Stimulated activated CD8-positive, alpha-beta memory T cell treated with anti-CD3 and anti-CD28 coated beads, Interleukin-15, amount 100 ng/mL, for 24 hours (primary cell): Measurements from ENCODE around the gene SGMS1.
"Not testable (repeated sequence)": the region's sequence is repeated elsewhere in the genome, so short reads cannot be mapped to it uniquely, and the experiment has no call there.

Source experiments
- DNase-seq: peaks from one replicate; pipeline ENCODE4 v3.0.0-alpha.2; 2020; ENCODE audit warnings: low read depth

The SGMS1 gene

DNA sequence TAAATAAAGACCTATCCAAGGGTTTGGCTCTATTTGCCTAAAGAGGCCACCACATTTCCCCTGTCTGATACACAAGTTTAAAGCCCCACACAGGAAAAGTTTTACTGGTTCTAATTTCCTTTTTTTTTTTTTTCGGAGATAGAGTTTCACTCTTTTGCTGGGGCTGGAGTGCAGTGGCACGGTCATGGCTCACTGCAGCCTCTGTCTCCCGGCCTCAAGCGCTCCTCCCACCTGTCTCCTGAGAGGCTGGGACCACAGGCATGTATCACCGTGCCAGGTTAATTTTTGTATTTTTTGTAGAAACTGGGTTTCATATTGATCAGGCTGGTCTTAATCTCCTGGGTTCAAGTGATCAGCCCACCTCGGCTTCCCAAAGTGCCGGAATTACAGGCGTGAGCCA is 319.1 kb downstream of the SGMS1 start:
- no peak for DNase-seq

DNA sequence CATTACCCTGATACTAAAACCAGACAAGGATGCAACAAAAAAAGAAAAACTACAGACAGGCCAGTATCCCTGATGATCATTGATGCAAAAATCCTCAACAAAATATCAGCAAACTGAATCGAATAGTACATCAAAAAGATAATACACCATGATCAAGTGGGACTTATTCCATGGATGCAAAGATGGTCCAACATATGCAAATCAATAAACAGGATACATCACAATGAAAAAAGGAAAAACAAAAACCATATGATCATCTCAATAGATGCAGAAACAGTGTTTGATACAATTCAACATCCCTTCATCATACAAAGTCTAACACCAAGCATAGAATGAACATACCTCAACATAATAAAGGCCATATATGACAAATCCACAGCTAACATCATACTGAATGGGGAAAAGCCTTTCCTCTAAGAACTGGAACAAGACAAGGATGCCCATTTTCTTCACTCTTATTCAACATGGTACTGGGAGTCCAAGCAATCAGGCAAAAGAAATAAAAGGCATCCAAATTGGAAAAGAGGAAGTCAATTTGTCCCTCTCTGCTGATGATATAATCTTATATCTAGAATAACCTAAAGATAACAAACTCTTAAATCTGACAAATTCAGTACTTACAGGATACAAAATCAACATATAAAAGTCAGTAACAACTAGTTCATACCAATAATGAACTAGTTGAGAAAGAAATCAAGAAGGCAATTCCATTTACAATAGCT is 323.6 kb downstream of the SGMS1 start:
- no peak for DNase-seq

DNA sequence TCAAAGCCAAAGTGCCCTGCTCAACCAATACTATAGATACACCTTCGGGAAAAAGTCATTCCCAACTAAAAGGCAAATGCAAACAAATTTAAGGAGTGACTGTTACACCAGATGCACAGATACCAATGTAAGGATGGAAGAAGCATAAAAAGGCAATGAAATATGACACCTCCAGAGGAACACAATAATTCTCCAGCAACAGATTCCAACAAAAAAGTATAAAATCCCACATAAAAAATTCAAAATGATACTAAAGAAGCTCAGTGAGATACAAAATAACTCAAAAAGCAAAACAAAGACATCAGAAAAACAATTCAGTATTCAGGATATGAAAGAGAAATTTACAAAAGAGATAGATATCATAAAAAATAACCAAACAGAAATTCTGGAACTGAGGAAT is 328.4 kb downstream of the SGMS1 start:
- no peak for DNase-seq

DNA sequence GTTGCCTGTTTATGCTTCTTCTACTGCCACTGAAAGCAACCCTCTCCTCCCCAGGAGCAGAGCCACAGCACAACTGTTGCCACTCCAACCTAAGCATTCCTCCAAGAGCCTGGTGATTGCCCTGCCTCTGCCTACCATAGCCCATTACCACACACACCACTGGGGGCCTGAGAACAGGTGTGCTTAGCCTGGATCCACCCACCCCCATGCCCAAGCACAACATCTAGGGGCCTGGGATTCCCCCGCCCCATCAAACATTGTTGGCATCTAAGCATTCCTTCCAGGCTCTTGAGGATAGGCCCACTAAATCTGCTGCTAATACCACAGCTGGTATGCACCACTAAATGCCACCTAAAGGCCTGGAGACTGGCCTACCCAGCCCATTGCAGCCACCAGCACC is 329.2 kb downstream of the SGMS1 start:
- DNase-seq, result no peak

DNA sequence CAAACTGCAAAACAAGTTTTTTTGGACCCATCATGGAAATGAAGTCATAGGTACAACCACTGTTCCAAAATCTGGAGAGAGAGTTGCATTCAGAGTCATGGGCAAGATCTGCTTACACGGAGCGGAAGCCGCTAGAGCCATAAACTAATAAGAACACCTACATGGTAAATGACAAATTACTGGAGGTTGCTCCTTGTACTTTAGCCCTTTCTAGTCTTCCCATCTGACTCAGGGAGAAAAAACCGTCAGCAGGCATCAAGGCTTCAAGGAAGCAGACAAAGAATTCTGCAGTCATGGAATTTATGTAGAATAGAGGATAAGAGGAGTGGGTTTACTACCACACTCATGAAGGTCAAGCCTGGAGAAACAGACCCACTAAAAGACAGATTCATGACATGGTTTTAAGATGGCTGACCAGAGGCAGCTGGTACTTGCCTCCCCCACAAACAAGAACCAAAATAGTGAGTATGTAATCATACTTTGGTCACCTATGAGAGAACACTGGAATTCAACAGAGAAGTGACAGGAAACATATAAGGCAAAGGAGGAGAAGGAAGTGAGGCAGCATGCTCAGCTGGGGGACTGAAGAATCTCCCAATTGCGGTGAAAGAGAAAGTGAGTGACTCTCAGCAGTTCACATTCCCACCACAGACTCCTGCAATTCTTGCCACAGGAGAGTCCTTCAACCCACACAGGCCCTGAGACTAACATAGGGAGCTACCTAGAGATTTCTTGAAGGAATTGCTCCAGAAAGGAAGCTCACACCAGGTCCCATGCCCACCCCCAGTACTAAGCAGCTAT is 330.0 kb downstream of the SGMS1 start:
- no peak for DNase-seq

DNA sequence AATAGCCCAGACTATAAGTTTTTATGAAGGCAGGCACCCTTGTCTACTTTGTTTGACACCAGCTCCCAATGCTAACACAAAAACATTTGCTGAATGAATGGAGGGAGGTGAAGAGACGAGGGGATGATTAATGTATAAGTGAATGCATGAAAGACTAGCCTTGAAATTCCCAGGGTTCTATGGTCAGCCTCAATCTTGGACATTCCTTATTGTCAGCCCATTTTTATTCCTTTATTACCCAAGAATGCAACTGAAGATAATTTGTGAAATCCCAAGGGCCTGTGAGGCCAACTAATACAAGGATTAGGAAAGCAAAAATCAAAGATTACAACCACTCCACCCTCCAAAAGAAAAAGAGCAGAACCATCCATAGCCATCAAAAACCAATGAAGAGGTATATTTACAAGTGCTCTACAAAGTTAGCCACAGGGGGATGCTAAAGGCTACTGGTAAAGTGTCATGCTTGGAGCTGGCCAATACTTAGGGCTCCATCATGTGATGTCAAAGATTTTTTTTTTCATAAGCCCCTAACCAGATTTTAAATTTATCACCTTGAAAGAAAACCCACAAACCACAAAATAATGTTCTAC is 332.4 kb downstream of the SGMS1 start:
- no peak for DNase-seq

DNA sequence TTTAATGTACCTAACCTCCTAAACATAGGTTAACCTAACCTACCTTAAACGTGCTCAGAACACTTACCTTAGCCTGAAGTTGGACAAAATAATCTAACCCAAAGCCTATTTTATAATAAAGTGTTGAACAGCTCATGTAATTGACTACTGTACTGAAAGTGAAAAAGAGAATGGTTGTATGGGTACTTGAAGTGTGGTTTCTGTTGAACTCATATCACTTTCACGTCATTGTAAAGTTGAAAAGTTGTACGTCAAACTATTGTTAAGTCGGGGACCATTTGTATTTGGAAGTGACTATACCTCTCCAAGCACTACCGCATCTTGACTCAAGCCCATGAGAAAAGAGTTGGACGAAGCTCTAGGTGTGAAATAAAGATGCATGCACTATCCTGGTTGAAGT is 334.6 kb downstream of the SGMS1 start:
- no peak for DNase-seq

DNA sequence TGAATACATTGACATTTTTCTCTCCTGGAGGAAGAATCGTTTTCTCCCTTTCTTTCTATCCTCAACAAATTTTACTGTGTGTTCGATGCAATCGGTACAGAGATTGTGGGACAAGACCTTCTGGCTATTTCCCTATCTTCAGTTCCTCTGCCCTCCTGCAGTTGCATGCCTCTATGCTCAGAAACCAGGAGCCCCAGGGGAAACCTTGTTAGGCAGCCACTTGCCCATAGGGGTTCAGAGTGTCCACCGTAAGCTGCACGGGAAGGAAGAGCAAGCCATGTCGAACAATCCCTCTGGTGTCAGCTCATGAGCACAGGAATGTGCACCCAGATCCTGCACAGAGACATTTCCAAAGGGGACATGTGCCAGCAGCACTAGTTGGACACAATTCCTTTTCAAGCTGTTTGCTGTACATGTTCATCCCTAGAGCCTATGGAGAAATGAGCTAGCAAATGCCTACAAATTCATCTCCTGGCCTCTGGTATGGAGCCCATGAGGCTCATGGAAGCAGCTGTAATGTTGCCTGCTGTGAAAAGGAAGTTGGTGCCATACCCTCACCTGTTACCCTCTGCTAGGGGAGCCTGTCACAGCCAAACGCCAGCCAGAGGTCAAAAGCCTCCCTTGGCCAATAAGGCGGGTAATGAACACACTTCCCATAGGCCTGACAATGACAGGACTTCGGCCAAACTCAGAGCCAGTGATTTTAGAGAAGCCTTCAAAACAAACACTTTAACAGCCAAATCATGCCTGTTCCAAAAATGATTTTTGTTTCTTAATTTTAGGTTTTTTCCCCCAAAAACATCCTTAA is 336.6 kb downstream of the SGMS1 start:
- DNase-seq, result no peak

DNA sequence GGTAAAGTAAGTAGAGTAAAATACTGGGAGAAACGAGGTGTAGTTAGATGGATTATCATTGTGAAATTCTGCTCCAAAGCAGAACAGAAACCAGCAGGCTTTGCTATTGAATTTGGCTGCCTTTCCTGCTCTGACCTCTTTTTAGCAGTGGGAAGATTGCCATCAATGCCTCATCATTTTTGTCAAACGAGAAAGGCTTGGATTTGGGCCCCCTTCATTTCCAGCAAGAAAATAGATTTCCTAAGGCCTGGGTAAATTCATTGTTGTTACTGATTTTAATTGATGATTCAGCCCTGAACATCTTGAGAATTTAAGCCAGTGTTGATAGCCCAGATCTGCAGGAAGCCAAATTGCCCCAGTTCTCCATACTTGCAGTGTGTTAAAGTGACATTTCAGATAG is 337.2 kb downstream of the SGMS1 start:
- DNase-seq, result no peak

DNA sequence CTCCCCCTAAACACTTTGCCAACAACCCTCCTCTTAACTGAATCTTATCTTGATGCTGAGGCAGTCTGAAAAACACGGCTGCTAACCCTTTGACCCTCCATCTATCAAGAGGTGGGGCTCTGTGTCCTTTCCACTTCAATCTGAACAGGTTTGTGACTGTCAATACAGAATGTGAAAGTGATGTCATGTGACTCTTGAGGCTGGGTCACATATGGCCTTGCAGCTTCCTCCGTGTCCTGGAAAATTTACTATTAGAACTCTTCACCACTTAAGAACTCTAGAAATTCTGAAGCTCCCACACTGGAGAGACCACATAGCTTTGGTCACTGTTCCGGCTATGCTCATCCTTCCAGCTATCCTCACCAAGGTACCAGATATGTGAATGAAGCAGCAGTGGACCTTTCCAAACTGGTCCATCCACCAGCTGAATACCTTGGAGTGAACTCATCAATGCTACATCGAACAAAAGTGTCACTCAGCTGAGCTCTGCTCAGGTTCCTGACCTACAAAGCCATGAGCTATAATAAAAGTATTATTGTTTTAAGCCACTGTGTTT is 341.7 kb downstream of the SGMS1 start:
- DNase-seq, result no peak

DNA sequence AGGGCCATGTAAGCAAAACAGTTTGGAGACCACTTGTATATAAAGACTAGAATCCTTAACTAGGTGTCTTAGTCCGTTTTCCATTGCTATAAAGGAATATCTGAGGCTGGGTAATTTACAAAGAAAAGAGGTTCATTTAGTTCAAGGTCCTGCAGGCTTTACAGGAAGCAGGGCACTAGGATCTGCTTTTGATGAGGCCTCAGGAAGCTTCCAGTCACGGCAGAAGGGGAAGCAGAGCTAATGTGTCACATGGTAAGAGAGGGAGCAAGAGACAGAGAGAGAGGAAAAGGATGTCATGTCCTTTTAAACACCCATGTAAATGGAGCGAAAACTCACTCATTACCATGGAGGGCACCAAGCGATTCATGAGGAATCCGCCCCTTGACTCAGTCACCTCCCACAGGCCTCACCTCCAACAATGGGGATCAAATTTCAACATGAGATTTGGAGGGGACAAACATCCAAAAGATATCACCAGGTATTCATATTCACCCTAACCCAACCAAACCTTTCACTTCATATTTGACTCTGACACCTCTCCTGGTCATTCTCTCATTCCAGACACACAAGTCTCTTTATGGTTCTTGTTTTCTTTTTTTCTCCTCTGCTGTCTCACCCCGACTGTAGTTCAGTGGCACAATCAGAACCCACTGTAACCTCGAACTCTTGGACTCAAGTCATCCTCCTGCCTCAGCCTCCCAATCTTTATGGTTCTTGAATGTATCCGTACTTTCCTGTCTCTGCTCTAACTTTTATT is 342.4 kb downstream of the SGMS1 start:
- DNase-seq, result no peak

DNA sequence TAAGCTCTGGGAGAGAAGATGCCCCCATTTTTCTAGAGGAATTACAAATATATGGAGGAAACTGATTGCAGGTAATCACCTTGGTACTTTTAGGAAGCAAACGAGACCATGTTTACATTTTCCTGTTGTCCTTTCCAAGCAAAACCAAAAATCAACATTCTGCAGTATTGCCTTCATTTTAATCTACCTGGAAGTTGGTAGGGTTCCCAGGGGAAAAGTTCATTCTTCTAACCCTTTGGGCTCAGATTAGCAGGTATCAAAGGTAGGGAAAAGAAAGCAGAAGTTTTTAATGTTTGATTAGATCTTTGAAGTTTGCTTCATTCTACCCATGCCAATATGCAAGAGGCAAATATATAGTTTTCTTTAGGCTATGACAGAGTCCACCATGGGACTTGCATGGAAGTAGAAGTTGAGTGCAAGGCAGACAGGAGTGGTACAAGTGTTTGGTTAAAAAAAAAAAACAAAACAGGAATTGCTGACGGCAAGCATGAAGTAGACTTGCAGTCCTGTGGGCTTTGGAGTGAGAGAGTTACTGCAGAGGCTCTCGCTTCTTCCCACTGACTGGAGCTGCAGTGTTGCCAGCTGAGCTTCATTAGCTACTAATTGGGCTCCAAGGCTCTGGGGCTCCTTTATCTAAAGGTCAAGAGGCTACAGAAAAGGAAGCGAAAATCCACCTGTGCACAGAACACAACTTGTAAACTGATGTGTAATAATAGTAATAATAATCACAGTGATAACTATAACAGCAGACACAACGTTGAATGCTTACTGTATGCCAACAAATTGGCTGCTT is 343.5 kb downstream of the SGMS1 start:
- DNase-seq, result no peak

DNA sequence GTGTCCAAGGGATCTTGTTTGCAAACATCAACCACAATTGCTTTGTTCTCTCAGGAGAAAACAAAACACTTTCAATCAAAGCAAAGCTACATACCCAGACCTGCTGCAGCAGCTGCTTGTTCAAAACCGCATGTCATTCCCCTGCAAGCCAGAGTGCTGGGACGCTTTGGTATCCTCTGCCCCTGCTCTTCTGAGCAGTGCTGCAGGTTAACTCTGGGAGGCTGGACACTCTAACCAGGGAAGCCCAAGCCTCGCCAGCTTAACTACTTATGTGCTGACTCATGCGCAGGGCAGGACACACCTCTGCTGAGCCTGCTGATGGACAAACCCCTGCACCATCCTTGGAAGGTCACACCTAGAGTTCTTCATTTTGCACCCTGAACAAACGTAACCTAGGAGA is 344.3 kb downstream of the SGMS1 start:
- DNase-seq, result no peak

DNA sequence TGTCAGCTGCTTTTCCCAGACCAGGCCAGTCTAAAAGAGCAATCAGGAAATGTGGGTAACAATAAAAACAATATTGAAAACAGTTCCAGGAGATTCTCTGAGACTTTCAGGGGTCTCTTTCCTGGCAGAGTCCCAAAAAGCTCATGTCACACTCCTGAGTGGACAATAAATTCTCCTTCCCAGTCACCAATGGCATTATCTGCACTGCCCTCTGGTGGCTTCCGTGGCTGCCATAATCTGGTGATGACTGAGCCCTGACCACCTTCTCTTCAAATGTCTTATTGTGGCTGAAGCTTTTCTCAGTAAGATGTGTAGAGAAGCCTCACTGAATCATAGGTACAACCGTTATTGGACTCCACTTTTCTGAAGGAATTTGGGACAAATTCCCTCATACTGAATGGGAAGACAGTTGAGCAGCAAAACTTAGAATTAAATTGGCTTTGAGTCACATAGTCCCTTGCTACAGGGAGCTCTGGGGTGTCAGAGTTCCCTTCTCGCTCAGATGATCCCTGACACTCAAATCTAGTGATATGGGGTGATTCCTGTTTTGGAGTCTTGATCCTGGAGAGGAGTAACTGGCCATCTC is 348.0 kb downstream of the SGMS1 start:
- no peak for DNase-seq

DNA sequence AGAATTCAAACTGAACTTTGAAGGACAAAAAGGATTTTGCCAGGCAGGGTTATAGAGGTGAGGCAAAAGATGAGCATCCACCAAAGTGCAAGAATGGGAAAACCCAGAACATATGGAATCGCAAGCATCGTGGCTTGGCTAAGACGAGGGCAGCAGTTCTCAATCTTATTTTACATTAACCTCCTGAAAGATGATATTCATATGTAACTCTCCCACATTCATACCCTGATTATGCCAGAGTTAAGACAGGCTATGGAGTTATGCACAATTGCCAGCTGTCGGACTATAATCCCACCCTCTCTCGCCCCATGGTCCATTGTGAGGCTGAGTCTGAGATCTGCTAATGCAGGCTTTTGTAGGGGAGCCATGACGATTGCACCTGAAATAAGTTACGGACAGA is 351.2 kb downstream of the SGMS1 start:
- DNase-seq, result no peak

DNA sequence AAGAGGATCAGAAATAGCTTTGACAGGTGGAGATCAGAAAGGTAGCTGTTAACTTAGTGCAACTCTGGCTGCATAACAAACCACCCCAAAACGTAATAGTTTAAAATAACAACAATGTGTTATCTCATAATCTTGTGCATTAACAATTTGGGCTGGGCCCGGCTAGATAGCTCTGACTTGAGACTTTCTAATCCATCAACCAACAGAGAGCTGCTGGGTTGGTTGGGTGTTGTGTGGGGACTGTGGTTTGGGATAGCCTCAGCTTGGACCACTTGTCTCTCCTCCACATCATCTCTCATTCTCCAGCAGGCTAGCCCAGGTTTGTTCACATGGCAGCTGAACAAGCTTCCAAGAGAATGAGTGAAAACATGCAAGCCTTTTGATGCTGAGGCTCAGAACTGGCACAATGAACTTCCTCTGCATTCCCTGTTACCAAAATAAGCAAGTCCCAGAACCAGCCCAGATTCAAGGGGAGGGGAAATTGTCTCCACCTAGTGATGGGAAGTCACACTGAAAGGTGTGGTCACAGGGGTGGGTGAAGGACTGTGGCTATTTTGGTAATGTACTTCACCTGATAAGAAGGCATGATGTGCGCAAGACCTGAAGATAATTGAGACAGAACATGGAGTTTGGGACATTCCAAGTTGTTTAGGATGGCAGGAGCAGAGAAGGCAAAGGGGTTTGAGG is 352.0 kb downstream of the SGMS1 start:
- no peak for DNase-seq

DNA sequence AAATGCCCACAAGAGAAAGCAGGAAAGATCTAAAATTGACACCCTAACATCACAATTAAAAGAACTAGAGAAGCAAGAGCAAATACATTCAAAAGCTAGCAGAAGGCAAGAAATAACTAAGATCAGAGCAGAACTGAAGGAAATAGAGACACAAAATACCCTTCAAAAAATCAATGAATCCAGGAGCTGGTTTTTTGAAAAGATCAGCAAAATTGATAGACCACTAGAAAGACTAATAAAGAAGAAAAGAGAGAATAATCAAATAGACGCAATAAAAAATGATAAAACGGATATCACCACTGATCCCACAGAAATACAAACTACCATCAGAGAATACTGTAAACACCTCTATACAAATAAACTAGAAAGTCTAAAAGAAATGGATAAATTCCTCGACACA is 355.9 kb downstream of the SGMS1 start:
- DNase-seq, result not testable (repeated sequence)

DNA sequence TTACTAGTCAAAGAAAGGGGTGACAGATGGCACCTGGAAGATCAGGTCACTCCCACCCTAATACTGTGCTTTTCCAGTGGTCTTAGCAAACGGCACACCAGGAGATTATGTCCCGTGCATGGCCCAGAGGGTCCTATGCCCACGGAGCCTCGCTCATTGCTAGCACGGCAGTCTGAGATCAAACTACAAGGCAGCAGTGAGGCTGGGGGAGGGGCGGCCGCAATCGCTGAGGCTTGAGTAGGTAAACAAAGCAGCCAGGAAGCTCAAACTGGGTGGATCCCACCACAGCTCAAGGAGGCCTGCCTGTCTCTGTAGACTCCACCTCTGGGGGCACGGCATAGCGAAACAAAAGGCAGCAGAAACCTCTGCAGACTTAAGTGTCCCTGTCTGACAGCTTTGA is 361.1 kb downstream of the SGMS1 start:
- not testable (repeated sequence) for DNase-seq

DNA sequence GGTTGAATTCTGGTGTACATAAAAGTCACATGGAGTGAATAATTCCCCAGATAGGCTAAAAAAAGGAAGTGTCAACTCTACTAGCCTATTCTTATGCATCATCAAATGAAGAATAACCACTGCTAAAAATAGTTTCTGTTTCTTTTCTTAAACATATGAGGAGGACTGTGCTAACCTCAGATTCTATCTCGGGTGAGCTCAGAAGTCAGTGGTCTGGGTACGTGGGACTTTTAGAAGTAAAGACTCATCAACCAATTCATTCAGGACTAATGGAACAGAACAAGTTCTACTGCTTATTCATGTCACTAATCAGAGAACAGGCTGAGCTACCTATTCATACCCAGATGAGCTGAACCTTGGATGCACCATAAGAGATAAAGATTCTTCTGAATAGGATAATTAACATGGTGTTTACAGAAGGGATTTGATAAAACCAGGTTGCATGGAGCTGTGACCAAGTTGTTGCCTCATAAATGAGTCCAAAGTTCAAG is 362.9 kb downstream of the SGMS1 start:
- DNase-seq, result no peak
